Neuronal stem cell (in vitro differentiated cells): ENCODE data around the gene LHFPL5.
A peak's percentile ranks its signal among the peaks of the same experiment; 100 is the strongest.

ENCODE experiments used
- DNase-seq: peaks from one replicate; pipeline ENCODE4 v3.0.0-alpha.2; 2013; ENCODE audit warnings: low spot score
- H2AFZ ChIP-seq: one replicate; pipeline ENCODE4 v1.6.1; 2013; ENCODE audit warnings: mild to moderate bottlenecking, low read length, inconsistent platforms
- H2AK5ac ChIP-seq: 2 replicates; pipeline ENCODE4 v1.6.1; 2013; ENCODE audit warnings: low read depth, mild to moderate bottlenecking, inconsistent platforms, low read length, moderate library complexity, mixed read lengths
- H2BK120ac ChIP-seq: 2 replicates; pipeline ENCODE4 v1.6.1; 2013; ENCODE audit warnings: low read depth, mild to moderate bottlenecking, inconsistent platforms, low read length, moderate library complexity, mixed read lengths
- H2BK12ac ChIP-seq: one replicate; pipeline ENCODE4 v1.6.1; 2013; ENCODE audit warnings: low read length, inconsistent platforms
- H2BK15ac ChIP-seq: 2 replicates; pipeline ENCODE4 v1.6.1; 2013; ENCODE audit warnings: mild to moderate bottlenecking, low read length, inconsistent platforms, mixed read lengths
- H2BK5ac ChIP-seq: one replicate; pipeline ENCODE4 v1.6.1; 2013; ENCODE audit warnings: inconsistent platforms, mild to moderate bottlenecking, low read length, moderate library complexity
- H3K14ac ChIP-seq: one replicate; pipeline ENCODE4 v1.6.1; 2013; ENCODE audit warnings: low read length, inconsistent platforms
- H3K18ac ChIP-seq: 2 replicates; pipeline ENCODE4 v1.6.1; 2013; ENCODE audit warnings: low read length, inconsistent platforms
- H3K23ac ChIP-seq: 2 replicates; pipeline ENCODE4 v1.6.1; 2013; ENCODE audit warnings: low read depth, mild to moderate bottlenecking, mixed read lengths, low read length, inconsistent platforms; ENCODE audit not compliant: poor library complexity
- H3K27ac ChIP-seq: replicated peaks from 3 replicates; pipeline ENCODE4 v1.5.1; 2013; ENCODE audit warnings: low read length, inconsistent platforms
- H3K27me3 ChIP-seq, 3 experiments: 2 replicates each; pipeline ENCODE4 v1.6.1; 2013; ENCODE audit warnings: low read length in 3 of 3, mild to moderate bottlenecking in 2 of 3, inconsistent platforms in 1 of 3, low read depth in 1 of 3, mixed read lengths in 1 of 3, moderate library complexity in 1 of 3; ENCODE audit not compliant: control insufficient read depth in 3 of 3, insufficient read depth in 3 of 3
- H3K36me3 ChIP-seq, 2 donors: replicated peaks in 1 of 2; 2 replicates each; pipeline ENCODE4 v1.6.1; 2013; ENCODE audit warnings: low read length in 2 of 2; ENCODE audit not compliant: control insufficient read depth in 2 of 2, insufficient read depth in 2 of 2
- H3K4ac ChIP-seq: 2 replicates; pipeline ENCODE4 v1.6.1; 2013; ENCODE audit warnings: inconsistent platforms, mild to moderate bottlenecking, low read length, moderate library complexity
- H3K4me1 ChIP-seq, 2 donors: 1 replicate in 1 of 2; 2 replicates in 1 of 2; pipeline ENCODE4 v1.6.1; 2013; ENCODE audit warnings: low read length in 2 of 2, low read depth in 1 of 2; ENCODE audit not compliant: control insufficient read depth in 2 of 2, insufficient read depth in 1 of 2
- H3K4me2 ChIP-seq: one replicate; pipeline ENCODE4 v1.6.1; 2013; ENCODE audit warnings: mild to moderate bottlenecking, low read length, inconsistent platforms; ENCODE audit not compliant: insufficient read depth, poor library complexity, severe bottlenecking
- H3K4me3 ChIP-seq, 2 donors: 2 replicates each; pipeline ENCODE4 v1.5.1; 2013; ENCODE audit warnings: low read length in 2 of 2, mild to moderate bottlenecking in 2 of 2, inconsistent platforms in 1 of 2, moderate library complexity in 1 of 2
- H3K79me1 ChIP-seq: one replicate; pipeline ENCODE4 v1.6.1; 2013; ENCODE audit warnings: low read depth, mild to moderate bottlenecking, inconsistent platforms, low read length, moderate library complexity
- H3K9ac ChIP-seq: one replicate; pipeline ENCODE4 v1.6.1; 2013; ENCODE audit warnings: mild to moderate bottlenecking, low read depth, low read length, inconsistent platforms; ENCODE audit not compliant: poor library complexity
- H3K9me3 ChIP-seq, 2 donors: replicated peaks in 1 of 2; 2 replicates each; pipeline versions ENCODE3 to v1.6.1; 2013; ENCODE audit warnings: low read length in 2 of 2, mild to moderate bottlenecking in 2 of 2, inconsistent platforms in 1 of 2, low read depth in 1 of 2, mixed read lengths in 1 of 2, moderate library complexity in 1 of 2; ENCODE audit not compliant: control insufficient read depth in 2 of 2, insufficient read depth in 1 of 2
- H4K8ac ChIP-seq: one replicate; pipeline ENCODE4 v1.6.1; 2013; ENCODE audit warnings: low read depth, mild to moderate bottlenecking, inconsistent platforms, low read length, moderate library complexity
- H4K91ac ChIP-seq: one replicate; pipeline ENCODE4 v1.6.1; 2013; ENCODE audit warnings: low read length, low read depth, mild to moderate bottlenecking, inconsistent platforms; ENCODE audit not compliant: poor library complexity
- WGBS, 2 donors: extraction: QIAGEN DNeasy Blood & Tissue Kit; methylation state at CpG; one replicate each; pipeline ENCODE4 v1.1.7; 2013; ENCODE audit warnings: missing lambda C conversion rate in 2 of 2, mixed read lengths in 1 of 2; ENCODE audit not compliant: insufficient read length in 2 of 2, insufficient replicate concordance in 1 of 2; ENCODE audit errors: extremely low coverage in 2 of 2; 5-methylcytosine and 5-hydroxymethylcytosine counted together

The LHFPL5 gene

GRCh38 chr6:35781290-35781689, 23.9 kb upstream of the LHFPL5 start:
- no peak overlapping the region for H2BK120ac ChIP-seq
- H3K9ac ChIP-seq = peak overlapping the region; percentile 24
- H3K27ac ChIP-seq = no peak overlapping the region
- H3K4ac ChIP-seq = no peak overlapping the region
- H2BK5ac ChIP-seq = no peak overlapping the region
- H3K27me3 ChIP-seq = peaks cover 0 to 34% (median 0%) of the 10 kb centered on the region in 3 experiments
- H2BK12ac ChIP-seq = no peak overlapping the region
- no CpG with 5 or more reads among the region's 2 CpGs for WGBS, 2 donors
- H2BK15ac ChIP-seq = peak overlapping the region; percentile 35
- no peak overlapping the region for H3K18ac ChIP-seq
- peaks cover 2 to 4% of the 10 kb centered on the region in 2 donors for H3K4me1 ChIP-seq
- no peak overlapping the region for H2AFZ ChIP-seq
- H2AK5ac ChIP-seq = no peak overlapping the region
- no peaks in the 10 kb centered on the region for H3K9me3 ChIP-seq
- H3K36me3 ChIP-seq = no peaks in the 10 kb centered on the region
- H3K79me1 ChIP-seq = no peaks in the 10 kb centered on the region
- H3K23ac ChIP-seq = no peak overlapping the region
- H3K14ac ChIP-seq = no peak overlapping the region
- H4K91ac ChIP-seq = no peak overlapping the region
- H4K8ac ChIP-seq = no peak overlapping the region
- H3K4me2 ChIP-seq = no peak overlapping the region
- no peak overlapping the region for H3K4me3 ChIP-seq
- DNase-seq = no peak

- WGBS, 2 donors = no CpG with 5 or more reads among the region's 3 CpGs
- H3K36me3 ChIP-seq = no peaks in the 10 kb centered on the region
- H4K91ac ChIP-seq = no peak overlapping the region
- no peak overlapping the region for H3K4me2 ChIP-seq
- no peaks in the 10 kb centered on the region for H3K4me1 ChIP-seq
- no peak for DNase-seq
- no peak overlapping the region for H2AK5ac ChIP-seq
- H3K79me1 ChIP-seq = no peaks in the 10 kb centered on the region
- H2BK120ac ChIP-seq = no peak overlapping the region
- H2BK12ac ChIP-seq = no peak overlapping the region
- H2BK15ac ChIP-seq = no peak overlapping the region
- no peak overlapping the region for H3K14ac ChIP-seq
- no peak overlapping the region for H3K27ac ChIP-seq
- no peak overlapping the region for H3K9ac ChIP-seq
- no peak overlapping the region for H2AFZ ChIP-seq
- H3K4me3 ChIP-seq = no peak overlapping the region
- peaks cover 0 to 32% (median 0%) of the 10 kb centered on the region in 3 experiments for H3K27me3 ChIP-seq
- H2BK5ac ChIP-seq = no peak overlapping the region
- H3K4ac ChIP-seq = no peak overlapping the region
- H3K23ac ChIP-seq = no peak overlapping the region
- H4K8ac ChIP-seq = no peak overlapping the region
- no peaks in the 10 kb centered on the region for H3K9me3 ChIP-seq
- no peak overlapping the region for H3K18ac ChIP-seq
Observed at GRCh38 chr6:35782424-35782823, 22.7 kb upstream of the LHFPL5 start.

- Histone ChIP-seq H3K79me1 (no peaks in the 10 kb centered on the region), H3K27me3 (peaks cover 0 to 24% (median 0%) of the 10 kb centered on the region in 3 experiments), H2AFZ (no peak overlapping the region), H3K18ac (no peak overlapping the region), H2BK15ac (no peak overlapping the region), H3K4ac (no peak overlapping the region), H3K4me1 (no peaks in the 10 kb centered on the region), H3K4me2 (no peak overlapping the region), H4K8ac (no peak overlapping the region), H3K9me3 (no peaks in the 10 kb centered on the region), H3K23ac (no peak overlapping the region), H2BK12ac (no peak overlapping the region), H3K9ac (no peak overlapping the region), H3K27ac (no peak overlapping the region), H3K4me3 (no peak overlapping the region), H2BK120ac (no peak overlapping the region), H3K36me3 (no peaks in the 10 kb centered on the region), H2BK5ac (no peak overlapping the region), H2AK5ac (no peak overlapping the region), H4K91ac (no peak overlapping the region), H3K14ac (no peak overlapping the region)
- no CpG with 5 or more reads among the region's 2 CpGs for WGBS, 2 donors
- DNase-seq = no peak
Observed at GRCh38 chr6:35784200-35784599, 21.0 kb upstream of the LHFPL5 start.

- no peak overlapping the region for H4K8ac ChIP-seq
- no peak overlapping the region for H2BK15ac ChIP-seq
- no peak overlapping the region for H3K23ac ChIP-seq
- no peak overlapping the region for H2AFZ ChIP-seq
- no peak overlapping the region for H3K4ac ChIP-seq
- H2BK5ac ChIP-seq = no peak overlapping the region
- no CpG with 5 or more reads among the region's 2 CpGs for WGBS, 2 donors
- H3K18ac ChIP-seq = no peak overlapping the region
- peak overlapping the region; percentile 13 for H3K9ac ChIP-seq
- no peak overlapping the region for H2AK5ac ChIP-seq
- no peak overlapping the region for H3K27ac ChIP-seq
- H3K79me1 ChIP-seq = no peaks in the 10 kb centered on the region
- no peaks in the 10 kb centered on the region for H3K4me1 ChIP-seq
- no peak for DNase-seq
- H3K4me2 ChIP-seq = no peak overlapping the region
- no peak overlapping the region for H2BK12ac ChIP-seq
- H4K91ac ChIP-seq = no peak overlapping the region
- peaks cover 0 to 19% (median 0%) of the 10 kb centered on the region in 3 experiments for H3K27me3 ChIP-seq
- H2BK120ac ChIP-seq = no peak overlapping the region
- no peak overlapping the region for H3K4me3 ChIP-seq
- no peak overlapping the region for H3K14ac ChIP-seq
- H3K36me3 ChIP-seq = no peaks in the 10 kb centered on the region
- no peaks in the 10 kb centered on the region for H3K9me3 ChIP-seq
Observed at GRCh38 chr6:35786272-35786671, 18.9 kb upstream of the LHFPL5 start.
